Measurements from ENCODE around the gene SELPLG.
"Not testable (repeated sequence)": the region's sequence is repeated elsewhere in the genome, so short reads cannot be mapped to it uniquely, and the experiment has no call there.

SELPLG gene

DNA sequence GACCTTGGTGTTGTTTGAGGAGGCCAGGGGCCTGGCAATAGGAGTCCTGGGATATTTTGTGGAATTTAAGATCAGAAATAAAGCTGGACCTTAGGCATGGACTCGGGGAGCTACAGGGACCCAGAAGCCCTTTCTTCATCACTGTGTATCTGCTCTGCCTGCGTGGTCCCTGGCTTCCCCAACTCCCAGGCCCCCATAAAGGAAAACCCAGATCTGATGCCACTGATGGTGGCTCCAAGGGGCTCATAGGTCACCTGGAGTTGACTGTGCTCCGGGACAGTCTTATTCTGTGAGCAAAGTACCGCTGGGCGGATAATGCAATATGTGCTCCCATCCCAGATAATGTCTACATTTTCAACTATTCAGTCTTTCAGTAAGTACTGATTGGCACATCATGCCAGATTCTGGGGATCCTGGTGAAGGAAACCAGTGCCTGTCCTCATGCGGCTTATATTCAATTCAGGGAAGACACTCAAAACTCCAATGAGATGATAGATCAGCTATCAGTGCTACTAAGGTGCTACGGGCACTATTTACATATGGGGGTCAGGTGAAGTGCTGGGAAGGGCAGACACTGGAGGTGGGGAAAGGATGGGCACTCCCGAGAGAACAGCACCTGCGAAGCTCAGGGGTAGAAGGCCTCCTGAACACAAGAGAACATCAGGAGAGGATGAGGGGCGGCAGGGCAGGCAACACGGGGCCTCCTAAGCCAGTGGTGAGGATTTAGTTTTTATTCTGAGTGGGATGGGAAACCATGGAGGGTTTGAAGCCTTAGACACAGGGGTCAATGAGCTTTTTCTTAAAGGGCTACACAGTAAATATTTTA, 5.5 kb upstream of the SELPLG start:
- DNase-seq (ENCODE audit: low read depth in 2 of 2) = no peak

DNA sequence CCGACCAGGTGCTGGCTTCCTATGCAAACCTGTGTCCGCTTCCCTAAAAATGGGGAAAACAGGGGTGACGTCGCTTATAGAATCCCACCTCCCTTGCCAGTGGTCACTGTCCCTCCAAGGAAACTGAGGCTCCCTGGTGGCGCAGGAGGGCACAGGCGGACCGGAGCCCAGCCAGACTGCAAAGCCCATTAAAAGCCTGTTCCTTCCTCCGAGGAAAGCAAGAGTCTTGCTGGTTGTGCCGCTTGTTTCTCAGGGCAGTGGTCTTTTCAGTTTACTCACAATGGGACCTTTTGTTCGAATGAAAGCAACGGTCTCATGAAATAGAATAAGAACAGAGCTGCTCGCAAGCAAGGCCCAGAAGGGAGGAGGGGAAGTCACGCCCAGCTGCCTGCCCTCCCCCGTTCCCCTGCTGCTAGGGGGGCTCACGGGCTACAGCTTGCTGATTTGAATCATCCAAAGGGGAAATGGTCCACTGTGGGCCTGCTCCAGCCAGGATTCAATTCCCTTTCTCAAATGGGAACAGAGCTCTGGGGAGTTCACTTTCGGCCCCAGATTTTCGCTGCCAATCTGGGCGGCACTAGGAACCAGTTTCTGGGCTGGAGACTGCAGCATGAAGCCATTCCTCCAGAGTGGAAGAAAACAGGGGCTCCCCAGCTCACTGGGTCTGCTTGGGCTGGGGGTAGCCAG, 4.6 kb upstream of the SELPLG start:
- no peak for DNase-seq (ENCODE audit: low read depth in 2 of 2)

DNA sequence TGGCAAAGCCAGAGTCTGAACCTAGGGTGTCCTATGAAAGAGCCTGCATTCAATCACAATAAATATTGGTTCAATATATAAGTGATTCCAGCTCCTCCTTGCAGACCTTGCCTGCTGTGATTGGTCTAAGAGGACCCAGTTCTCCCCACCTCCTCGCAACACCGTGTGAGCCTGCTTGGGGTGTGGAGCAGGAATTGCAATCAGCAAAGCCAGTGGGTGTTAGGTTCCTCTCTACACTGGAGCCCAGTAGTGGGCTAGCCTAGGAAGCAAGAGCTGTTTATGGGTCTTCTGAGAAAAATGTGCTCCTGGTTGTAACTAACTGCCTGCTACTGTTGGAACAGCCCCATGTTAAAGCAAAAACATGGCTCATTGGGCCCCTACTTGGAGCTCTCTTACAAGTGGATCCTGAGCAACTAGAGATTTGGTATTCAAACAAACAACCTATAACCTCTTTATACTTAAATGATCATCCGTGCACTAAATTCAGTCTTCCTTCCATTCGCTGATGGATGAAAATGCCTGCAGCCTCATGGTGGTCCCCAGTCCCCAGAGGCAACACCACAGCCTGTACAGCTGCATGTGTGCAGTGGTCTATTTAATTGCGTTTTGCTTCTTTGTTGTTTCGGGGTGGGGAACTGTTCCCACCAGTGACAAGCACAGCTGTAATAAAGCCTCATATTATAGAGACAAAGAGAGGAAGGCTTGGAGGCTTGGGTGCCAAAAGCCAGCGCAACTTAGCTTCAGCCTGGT, 3.7 kb upstream of the SELPLG start:
- no peak for DNase-seq (ENCODE audit: low read depth in 2 of 2)

DNA sequence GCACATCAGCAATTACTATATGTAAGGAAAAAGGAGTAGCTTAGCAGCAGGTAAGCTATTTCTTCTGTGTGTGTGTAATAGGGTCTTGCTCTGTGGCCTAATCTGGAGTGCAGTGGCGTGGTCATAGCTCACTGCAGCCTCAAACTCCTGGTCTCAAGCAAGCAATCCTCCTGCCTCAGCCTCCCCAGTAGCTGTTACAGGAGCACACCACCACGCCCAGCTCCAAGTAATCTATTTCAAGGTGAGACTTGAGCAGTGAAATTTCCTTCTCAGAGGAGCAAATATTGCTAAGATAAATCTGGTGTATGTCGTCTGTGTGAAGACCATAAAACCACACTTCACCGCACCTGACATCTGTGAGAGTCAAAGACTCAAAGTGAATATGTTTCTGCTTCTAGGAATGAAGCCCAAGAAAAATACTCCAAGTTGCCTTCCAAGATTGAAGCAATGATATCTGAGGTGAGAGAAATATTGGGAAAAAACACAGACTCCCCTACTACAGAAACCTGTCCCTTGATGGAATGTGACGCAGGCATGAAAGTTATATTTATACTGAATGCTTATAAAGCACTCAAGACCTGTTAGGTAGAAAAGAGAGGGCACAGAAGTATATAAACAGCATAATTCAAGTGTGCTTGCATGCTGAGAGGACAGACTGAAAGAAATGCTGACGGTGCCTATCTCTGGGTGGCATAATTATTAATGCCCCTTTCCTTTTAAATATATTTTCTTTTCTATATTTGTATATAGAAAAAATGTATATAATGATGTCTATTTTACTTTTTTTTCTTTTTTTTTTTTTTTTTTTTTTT, 2.5 kb upstream of the SELPLG start:
- DNase-seq (ENCODE audit: low read depth in 2 of 2) = no peak

DNA sequence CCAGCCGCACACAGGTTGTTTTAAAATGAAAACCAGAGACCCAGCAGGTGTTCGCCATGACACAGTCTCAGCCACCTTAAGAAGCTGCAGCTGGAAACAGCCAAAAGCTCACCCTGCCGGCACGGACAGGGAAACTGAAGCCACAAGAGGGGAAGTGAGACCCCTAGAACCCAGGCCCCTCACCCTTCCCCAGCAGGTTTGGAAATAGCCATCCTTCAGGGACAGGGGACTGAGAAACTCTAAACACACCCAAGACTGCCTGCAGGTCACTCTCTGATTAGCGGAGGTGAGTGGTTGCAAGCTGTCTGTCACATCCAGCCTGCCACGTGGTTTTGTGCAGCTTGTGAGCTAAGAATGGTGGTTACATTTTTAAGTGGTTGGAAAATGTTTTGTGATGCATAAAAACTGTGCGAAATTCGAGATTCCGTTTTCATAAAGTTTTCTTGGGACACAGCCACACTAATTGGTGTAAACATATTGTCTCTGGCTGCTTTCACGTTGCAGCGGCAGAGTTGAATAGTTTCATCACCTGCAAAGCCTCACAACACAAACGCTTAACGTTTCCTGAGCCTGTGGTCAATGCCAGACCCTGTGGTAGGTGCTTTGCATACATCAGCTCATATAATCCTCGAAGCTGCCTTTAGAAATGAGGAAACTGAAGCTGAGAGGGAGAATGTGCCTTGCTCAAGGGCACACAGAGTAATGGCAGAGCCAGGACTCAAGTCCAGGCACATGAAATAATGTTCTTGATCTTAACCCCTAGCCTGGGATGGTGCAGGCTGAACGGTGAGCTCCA, 1.7 kb upstream of the SELPLG start:
- no peak for DNase-seq (ENCODE audit: low read depth in 2 of 2)

DNA sequence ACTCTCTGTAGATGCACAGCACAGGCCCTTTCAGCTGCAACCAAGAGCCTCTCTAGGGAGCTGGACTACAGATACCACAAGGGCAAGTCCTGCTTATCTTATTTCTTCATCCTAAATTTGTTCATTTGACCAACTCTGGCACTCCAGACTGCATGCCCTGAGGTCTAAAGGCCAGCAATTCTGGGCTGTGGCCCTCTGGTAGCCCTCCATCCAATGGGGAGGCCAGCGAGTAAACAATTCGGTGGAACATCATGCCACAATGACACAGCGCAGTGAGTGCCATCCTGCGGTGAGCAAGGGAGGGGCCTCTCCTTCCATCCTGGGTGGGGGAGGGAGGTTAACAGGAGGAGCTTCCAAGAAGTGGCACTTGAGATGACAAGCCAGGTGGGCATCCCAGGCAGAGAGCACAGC, 652 bp upstream of the SELPLG start:
- DNase-seq (ENCODE audit: low read depth in 2 of 2) = no peak

DNA sequence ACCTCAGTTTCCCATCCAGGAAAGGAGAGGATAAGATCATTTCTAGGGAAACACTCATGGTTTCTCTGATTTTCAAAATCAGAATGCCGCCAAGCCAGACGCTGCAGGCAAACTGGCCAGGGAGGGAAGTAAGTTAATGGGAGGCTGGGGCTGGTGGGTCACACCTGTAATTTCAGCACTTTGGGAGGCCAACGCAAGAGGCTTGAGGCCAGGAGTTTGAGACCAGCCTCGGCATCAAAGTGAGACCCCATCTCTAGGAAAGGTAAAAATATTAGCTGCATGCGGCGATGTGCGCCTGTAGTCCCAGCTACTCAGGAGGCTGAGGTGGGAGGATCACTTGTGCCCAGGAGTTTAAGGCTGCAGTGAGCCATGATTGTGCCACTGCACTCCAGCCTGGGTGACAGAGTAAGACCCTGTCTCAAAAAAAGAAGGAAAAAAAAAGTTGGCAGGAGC, 587 bp downstream of the SELPLG start:
- no peak for DNase-seq (ENCODE audit: low read depth in 2 of 2)

DNA sequence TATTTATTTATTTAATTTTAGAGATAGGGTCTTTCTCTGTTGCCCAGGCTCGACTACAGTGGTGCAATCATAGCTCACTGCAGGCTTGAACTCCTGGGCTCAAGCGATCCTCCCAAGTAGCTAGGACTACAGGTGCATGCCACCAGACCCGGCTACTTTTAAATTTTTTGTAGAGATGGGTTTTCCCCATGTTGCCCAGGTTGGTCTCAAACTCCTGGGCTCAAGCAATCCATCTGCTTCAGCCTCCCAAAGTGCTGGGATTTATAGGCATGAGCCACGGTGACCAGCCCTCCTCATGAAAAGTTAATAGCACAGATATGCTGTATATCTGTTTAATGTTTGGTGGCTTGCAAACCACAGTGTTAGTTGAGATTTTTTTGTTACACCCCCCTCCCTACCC, 2.4 kb downstream of the SELPLG start:
- not testable (repeated sequence) for DNase-seq (ENCODE audit: low read depth in 2 of 2)

DNA sequence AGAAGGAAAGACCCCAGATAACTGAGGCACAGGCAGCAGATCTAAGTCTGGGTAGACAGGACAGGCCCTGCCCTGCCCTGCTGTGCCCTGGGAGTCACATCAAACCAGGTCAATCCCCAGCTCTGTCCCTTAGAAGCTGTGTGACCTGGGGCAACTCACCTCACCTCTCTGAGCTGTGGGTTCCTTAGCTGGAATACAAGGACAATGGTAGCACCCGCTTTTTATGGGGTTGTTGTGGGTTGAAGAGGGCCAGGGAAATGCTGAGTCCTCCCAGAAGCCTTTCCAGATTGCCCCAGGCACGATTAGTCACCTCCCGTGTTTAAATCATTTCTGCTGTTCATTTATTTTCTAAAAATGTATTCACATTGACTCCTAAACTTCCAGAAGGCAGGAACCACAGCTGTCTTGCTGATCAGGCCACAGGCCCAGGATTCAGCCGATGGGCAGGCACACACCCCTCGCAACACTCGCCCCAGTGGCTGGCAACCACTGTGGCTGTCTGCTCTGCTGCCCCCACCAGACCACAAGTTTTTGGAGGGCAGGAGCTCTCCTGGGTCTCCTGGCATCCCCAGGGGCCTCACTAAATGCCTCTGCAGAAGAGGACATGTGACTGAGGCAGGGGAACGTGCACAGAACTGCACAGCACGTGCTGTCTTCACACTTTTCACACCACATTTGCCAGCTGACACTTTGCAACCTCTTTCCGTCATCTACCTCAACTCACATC, 3.0 kb downstream of the SELPLG start:
- no peak for DNase-seq (ENCODE audit: low read depth in 2 of 2)

DNA sequence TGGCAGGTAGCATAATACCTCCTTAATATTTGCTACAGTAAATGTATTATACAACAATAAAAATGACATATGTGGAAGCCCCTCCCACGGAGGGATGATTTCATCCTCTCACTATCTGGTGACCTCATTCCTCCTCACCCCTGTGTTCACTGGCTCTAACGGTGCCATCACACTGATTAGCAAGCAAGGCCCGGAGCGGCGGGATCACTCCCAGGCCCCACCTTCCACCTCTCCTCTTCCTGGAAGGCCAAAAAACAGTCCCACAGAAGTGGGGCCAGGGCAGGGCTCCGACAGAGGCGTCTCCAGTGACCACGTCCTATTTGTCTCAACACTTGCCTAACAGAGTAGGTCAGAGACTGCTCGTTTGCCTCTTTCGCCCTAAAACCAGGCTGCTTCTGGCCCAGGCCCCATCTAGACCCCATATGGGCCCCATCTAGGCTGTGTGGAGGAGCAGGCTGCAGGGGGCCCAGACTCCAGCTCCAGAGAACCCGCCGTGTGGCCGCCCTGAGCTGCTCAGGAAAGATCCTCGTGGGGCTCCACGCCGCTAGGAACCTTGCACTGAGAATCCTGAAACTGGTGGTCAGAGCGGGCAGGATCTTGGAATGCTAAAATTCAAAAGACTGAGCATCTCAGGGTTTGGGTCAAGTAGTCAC, 3.7 kb downstream of the SELPLG start:
- DNase-seq (ENCODE audit: low read depth in 2 of 2) = peak in 1 of 2 donors; percentile 46

DNA sequence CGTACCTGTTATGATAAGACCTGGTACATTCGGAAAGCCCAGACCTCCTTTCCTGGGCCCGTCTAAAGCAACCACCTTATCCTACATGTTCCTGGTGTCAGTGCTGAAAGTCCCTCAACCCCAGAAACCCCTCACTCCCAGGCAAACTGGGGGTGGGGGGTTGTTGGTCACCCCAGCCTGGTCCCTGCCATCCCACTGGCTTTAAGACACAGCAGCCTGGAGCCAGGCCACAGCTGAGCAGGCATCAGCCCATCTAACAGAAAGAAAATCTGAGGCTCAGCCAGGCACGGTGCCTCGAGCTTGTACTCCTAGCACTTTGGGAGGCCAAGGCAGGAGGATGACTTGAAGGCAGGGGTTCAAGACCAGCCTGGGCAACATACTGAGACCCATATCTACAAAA, 4.5 kb downstream of the SELPLG start:
- DNase-seq (ENCODE audit: low read depth in 2 of 2) = no peak

DNA sequence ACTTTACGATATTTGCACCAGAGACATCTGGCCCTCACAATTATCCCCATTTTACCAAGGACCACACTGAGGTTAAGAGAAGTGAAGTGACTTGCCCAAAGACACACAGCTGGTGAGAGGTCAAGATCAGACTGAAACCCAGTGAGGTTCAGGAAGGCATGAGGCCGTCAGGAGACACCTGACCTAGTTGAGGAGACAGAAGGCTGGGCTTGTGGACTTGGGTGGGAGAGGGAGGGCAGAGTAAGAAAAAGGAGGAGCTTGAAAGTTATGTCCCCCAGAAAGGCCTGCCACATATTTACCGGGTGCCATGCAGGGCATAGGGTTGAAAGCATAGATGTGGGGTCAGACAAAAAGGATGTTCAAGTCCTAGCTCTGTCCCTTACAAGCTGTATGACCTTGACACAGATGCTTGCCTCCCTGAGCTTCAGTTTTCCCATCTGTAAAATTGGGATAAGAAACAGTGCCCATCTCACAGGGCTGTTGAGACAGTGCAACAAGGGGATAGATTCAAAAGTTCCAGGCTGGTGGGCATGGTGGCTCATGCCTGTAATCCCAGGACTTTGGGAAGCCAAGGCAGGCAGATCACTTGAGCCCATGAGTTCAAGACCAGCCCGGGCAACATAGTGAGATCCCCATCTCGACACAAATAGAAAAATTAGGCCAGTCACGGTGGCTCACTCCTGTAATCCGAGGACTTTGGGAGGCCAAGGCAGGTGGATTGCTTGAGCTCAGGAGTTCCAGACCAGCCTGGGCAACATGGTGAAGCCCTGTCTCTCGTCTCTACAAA, 6.4 kb downstream of the SELPLG start:
- DNase-seq (ENCODE audit: low read depth in 2 of 2) = no peak

DNA sequence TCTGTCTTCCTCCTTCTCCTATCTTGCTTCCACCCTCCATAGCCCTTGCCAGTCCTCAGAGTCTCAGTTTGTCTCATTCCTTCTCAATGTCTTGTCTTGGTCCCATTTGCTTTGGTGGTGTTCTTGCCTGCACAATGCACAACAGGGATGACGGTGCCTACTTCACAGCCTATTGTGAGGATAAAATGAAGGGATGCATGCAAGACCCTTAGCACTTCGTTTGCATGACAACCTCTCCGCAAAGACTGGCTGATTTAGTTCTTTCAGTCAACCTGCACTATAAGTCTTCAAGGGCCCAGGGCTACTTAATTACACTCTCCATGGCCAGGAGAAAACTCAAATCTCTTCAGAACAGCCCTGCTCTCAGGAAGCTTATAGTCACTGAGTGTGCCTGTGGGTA, 8.5 kb downstream of the SELPLG start:
- DNase-seq (ENCODE audit: low read depth in 2 of 2) = no peak

DNA sequence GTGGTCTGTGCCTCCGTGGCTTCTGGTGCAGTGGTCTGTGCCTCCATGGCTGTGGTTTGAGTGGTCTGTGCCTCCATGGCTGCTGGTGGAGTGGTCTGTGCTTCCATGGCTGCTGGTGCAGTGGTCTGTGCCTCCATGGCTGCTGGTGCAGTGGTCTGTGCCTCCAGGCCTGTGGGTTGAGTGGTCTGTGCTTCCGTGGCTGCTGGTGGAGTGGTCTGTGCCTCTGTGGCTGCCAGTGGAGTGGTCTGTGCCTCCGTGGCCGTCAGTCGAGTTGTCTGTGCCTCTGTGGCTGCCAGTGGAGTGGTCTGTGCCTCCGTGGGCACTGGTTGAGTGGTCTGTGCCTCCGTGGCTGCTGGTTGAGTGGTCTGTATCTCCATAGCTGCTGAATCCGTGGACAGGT, 10.1 kb downstream of the SELPLG start:
- DNase-seq (ENCODE audit: low read depth in 2 of 2) = no peak

DNA sequence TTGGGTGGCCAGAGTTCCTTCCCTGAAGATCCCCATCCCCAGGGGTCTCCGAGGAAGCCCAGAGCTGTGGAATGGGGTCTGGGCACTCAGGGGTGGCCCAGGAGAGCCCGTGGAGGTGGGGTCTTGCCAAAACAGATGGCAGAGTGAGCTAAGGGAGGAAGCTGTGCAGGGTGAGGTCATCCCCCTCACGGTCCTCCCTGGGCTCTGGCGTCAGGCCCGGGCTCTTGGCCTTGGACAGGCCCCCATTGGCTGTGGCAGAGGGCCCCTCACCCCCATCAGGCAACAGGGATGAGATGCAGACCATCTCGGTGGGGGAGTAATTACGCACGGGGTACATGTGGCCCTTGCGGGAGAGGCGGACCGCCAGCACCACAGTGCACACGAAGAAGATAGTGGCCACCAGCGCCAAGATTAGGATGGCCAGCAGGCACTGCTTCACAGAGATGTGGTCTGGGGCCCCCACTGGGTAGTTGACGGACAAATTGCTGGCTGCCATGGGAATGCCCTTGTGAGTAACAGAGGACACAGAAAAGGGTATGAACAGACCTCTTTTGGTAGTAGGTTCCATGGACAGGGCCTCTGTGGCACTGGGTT, 10.7 kb downstream of the SELPLG start:
- DNase-seq (ENCODE audit: low read depth in 2 of 2) = no peak

DNA sequence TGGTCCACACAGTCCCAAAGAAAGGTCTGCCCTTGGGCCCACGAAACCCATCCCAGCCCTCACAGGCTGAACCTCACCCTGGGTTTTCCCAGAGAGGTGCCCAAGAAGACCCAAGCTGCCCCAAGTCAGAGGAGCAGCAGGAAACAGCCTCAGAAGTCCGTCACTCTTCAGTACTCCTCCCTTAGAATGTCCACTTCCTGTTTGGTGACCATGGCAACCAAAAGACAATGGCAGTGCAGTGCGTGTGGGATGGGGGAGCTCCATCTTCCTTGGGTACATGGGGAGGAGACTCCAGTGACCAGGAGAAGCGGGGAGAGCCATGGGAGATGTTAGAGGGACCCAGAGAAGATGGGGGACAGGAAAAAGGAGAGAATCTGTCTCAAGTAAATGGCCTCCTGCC, 11.3 kb downstream of the SELPLG start:
- no peak for DNase-seq (ENCODE audit: low read depth in 2 of 2)

DNA sequence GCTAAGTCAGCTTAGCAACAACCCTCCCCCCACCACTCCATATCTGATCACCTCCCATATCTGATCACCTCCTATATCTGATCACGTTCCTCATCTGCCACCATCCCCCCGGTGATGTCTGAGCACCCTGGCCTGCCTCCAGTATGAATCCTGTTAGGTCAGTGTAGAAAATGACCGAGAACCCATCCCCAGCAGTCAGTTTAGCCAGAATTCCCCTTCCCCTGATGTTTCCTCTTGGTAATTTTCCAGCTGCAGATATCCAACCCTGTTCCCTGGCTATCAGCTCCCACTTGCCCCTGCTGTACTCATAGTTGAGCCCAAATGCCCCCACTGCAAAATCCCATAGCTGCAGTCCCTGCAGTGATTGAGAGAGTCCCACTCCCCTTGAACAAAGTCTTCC, 12.5 kb downstream of the SELPLG start:
- DNase-seq (ENCODE audit: low read depth in 2 of 2) = no peak

DNA sequence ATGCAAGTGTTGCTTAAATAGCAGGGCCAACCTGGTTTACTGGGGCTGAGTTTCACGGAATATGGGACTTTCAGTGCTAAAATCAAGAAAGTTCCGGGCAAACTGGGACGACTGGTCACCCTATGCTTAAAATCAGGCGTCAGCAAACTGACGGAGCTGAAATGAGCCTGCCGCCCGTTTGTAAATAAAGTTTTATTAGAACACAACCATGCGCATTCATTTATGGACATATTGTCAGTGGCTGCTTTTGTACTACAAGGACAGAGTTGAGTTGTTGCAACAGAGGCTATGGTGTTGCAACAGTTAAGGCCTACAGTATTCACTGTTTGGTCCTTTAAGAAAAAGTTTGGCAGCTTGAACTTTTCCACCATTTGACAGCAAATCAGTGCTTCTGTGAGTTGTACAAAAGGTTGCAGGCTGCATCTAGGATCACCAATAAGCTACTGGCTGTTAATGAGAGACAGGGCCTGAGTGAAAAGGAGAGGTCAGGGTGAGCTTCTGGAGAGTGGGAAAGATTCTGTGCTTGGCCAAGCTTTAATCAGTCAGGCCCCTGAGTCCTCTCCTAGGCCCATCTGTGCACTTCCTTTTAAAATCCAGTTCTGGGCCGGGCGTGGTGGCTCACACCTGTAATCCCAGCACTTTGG, 13.3 kb downstream of the SELPLG start:
- DNase-seq (ENCODE audit: low read depth in 2 of 2) = no peak

Data from stimulated activated CD4-positive, alpha-beta T cell treated with anti-CD3 and anti-CD28 coated beads, Interleukin-1b, Interleukin-23, amount 100 ng/mL, for 4 hours (primary cell).